Neural cell (in vitro differentiated cells): ENCODE data around the gene CUTC. TPM values are rescaled to one million over a fixed set of nuclear protein-coding genes. Genes with fewer than 3 reads are reported as not detected.

ENCODE experiments used
- H2AFZ ChIP-seq: fragments of 200-600, 300-800 bp; sonication (generic), shearing (Covaris generic); 2 replicates; pipeline ENCODE4 v1.6.0; 2014; ENCODE audit warnings: low read depth, mild to moderate bottlenecking, antibody characterized with exemption, low read length, moderate library complexity
- H3F3A ChIP-seq: fragments of 200-600 bp; shearing (Covaris generic); 2 replicates; pipeline ENCODE4 v1.6.1; 2016; ENCODE audit warnings: mild to moderate bottlenecking, moderate library complexity, mixed read lengths, antibody characterized with exemption, low read length; ENCODE audit not compliant: insufficient read depth, poor library complexity, severe bottlenecking
- H3K27ac ChIP-seq: fragments of 200-600, 300-800 bp; sonication (generic), shearing (Covaris generic); 2 replicates; pipeline ENCODE4 v1.5.1; 2014; ENCODE audit warnings: mild to moderate bottlenecking, low read length, moderate library complexity
- H3K27me3 ChIP-seq: fragments of 300-800, 200-600 bp; sonication (generic), shearing (Covaris generic); 2 replicates; pipeline ENCODE4 v1.6.0; 2014; ENCODE audit warnings: mild to moderate bottlenecking, low read depth, low read length, moderate library complexity; ENCODE audit not compliant: insufficient read depth
- H3K36me3 ChIP-seq: fragments of 300-800, 200-600 bp; sonication (generic), shearing (Covaris generic); 2 replicates; pipeline ENCODE4 v1.5.1; 2014; ENCODE audit warnings: mild to moderate bottlenecking, antibody characterized with exemption, low read length, moderate library complexity; ENCODE audit not compliant: insufficient read depth
- H3K4me2 ChIP-seq: fragments of 300-800, 200-600 bp; sonication (generic), shearing (Covaris generic); 2 replicates; pipeline ENCODE4 v1.6.0; 2014; ENCODE audit warnings: mild to moderate bottlenecking, low read length
- H3K4me3 ChIP-seq: fragments of 300-800, 200-600 bp; sonication (generic), shearing (Covaris generic); 2 replicates; pipeline ENCODE4 v1.5.1; 2014; ENCODE audit warnings: mild to moderate bottlenecking, low read length, moderate library complexity
- H3K79me2 ChIP-seq: fragments of 200-600 bp; shearing (Covaris generic); replicated peaks from 2 replicates; pipeline ENCODE4 v1.6.0; 2014; ENCODE audit warnings: mild to moderate bottlenecking, low read length, moderate library complexity; ENCODE audit not compliant: insufficient read depth
- H3K9ac ChIP-seq: fragments of 300-800, 200-600 bp; sonication (generic), shearing (Covaris generic); 2 replicates; pipeline ENCODE4 v1.6.1; 2016; ENCODE audit warnings: mild to moderate bottlenecking, low read length, mixed read lengths
- H3K9me2 ChIP-seq: fragments of 200-600 bp; shearing (Covaris generic); 2 replicates; pipeline ENCODE4 v1.6.1; 2016; ENCODE audit warnings: mild to moderate bottlenecking, low read length, mixed read lengths; ENCODE audit not compliant: insufficient read depth
- H3K9me3 ChIP-seq: fragments of 200-600, 300-800 bp; sonication (generic), shearing (Covaris generic); 2 replicates; pipeline ENCODE4 v1.6.1; 2016; ENCODE audit warnings: mild to moderate bottlenecking, mixed run types, low read length, moderate library complexity, mixed read lengths
- H4K20me1 ChIP-seq: fragments of 200-600 bp; shearing (Covaris generic); 2 replicates; pipeline ENCODE4 v1.6.1; 2016; ENCODE audit warnings: mild to moderate bottlenecking, mixed run types; ENCODE audit not compliant: insufficient read depth
- EP300 ChIP-seq: fragments of 450-650 bp; conservative IDR thresholded peaks from 2 replicates; pipeline ENCODE4 v1.6.1; 2014; ENCODE audit warnings: antibody characterized with exemption, mild to moderate bottlenecking, moderate library complexity; ENCODE audit not compliant: poor library complexity, severe bottlenecking
- EZH2 ChIP-seq: fragments of 200-600, 300-800 bp; shearing (Covaris generic), sonication (generic); IDR thresholded peaks from 2 replicates; pipeline ENCODE4 v1.6.1; 2014; ENCODE audit warnings: antibody characterized with exemption, low read length, borderline replicate concordance, mild to moderate bottlenecking; ENCODE audit not compliant: insufficient read depth, poor library complexity, severe bottlenecking
- MXI1 ChIP-seq: fragments of 450-650 bp; conservative IDR thresholded peaks from 2 replicates; pipeline ENCODE4 v1.6.1; 2014; ENCODE audit warnings: antibody characterized with exemption, mild to moderate bottlenecking; ENCODE audit not compliant: poor library complexity, severe bottlenecking
- POLR2AphosphoS5 ChIP-seq: IDR thresholded peaks from 2 replicates; pipeline ENCODE4 v1.6.1; 2012
- RAD21 ChIP-seq: fragments of 450-650 bp; conservative IDR thresholded peaks from 2 replicates; pipeline ENCODE4 v1.6.1; 2014; ENCODE audit warnings: antibody characterized with exemption, mild to moderate bottlenecking, moderate library complexity
- SMC3 ChIP-seq: fragments of 450-650 bp; conservative IDR thresholded peaks from 2 replicates; pipeline ENCODE4 v1.6.1; 2014; ENCODE audit warnings: antibody characterized with exemption, mild to moderate bottlenecking, moderate library complexity; ENCODE audit not compliant: poor library complexity
- TAF1 ChIP-seq: IDR thresholded peaks from 2 replicates; pipeline ENCODE4 v1.6.1; 2012; ENCODE audit warnings: low read depth
- polyA plus RNA-seq: library from polyadenylated mRNA; depleted of rRNA; stranded (reverse); fragments of >200 nt; gene quantifications from 2 replicates; pipeline ENCODE4 v1.2.3, GENCODE V29; 2014
- TF ChIP-seq, protein P1 (sequence below): IDR thresholded peaks from 2 replicates; pipeline ENCODE4 v1.6.1; 2012; ENCODE audit warnings: borderline replicate concordance
- TF ChIP-seq, protein P2 (sequence below): fragments of 450-650 bp; IDR thresholded peaks from 2 replicates; pipeline ENCODE4 v1.5.1; 2014; ENCODE audit warnings: antibody characterized with exemption, mild to moderate bottlenecking, moderate library complexity; ENCODE audit not compliant: poor library complexity, severe bottlenecking

CUTC gene
- polyA plus RNA-seq, 1 donor from 2014 or later, result 26.2 TPM

DNA sequence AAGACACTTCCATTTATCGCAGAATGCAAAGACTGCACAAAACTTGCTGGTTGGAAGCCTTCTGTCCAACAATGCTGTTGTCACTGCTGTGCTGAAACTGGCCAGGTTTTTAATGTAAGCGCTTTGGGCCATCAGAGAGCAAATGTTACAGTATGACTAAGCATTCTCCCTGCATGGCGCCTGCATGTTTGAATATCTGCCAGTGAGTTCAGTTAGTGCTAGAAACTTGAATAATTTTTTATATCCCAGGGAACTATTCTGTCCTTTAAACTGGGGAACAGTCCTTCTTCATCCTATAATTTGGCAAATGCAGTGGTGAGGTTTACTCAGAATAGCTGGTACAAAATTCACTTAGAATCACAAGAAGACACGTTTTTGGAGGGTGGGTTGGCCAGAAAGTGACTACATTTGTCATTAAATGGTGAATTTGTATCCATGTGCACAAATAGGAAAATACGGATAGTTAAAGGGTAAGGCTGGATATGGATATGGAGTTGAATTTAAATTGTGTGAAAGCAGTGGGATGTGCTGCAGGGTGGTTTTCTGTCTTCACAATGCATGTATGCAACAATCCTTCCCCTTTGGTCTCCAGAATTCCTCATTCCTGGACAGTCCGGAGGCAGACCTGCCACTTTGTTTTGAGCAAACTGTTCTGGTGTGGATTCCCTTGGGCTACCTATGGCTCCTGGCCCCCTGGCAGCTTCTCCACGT, 52.1 kb downstream of the CUTC start:
- Histone ChIP-seq H3K27me3 (no peaks in the 10 kb centered on the region), H3K4me3 (no peak overlapping the region), H3K4me2 (no peak overlapping the region), H3K9me3 (no peaks in the 10 kb centered on the region), H4K20me1 (no peaks in the 10 kb centered on the region), H3F3A (no peaks in the 10 kb centered on the region), H3K9ac (no peak overlapping the region), H3K79me2 (no peaks in the 10 kb centered on the region), H3K36me3 (no peaks in the 10 kb centered on the region), H2AFZ (no peak overlapping the region), H3K27ac (no peak overlapping the region), H3K9me2 (no peaks in the 10 kb centered on the region)
- TF ChIP-seq TAF1 (no peak), RAD21 (no peak), EZH2 (no peak), EP300 (no peak), SMC3 (no peak), MXI1 (no peak), POLR2AphosphoS5 (no peak)
- TF ChIP-seq, protein P1, sequence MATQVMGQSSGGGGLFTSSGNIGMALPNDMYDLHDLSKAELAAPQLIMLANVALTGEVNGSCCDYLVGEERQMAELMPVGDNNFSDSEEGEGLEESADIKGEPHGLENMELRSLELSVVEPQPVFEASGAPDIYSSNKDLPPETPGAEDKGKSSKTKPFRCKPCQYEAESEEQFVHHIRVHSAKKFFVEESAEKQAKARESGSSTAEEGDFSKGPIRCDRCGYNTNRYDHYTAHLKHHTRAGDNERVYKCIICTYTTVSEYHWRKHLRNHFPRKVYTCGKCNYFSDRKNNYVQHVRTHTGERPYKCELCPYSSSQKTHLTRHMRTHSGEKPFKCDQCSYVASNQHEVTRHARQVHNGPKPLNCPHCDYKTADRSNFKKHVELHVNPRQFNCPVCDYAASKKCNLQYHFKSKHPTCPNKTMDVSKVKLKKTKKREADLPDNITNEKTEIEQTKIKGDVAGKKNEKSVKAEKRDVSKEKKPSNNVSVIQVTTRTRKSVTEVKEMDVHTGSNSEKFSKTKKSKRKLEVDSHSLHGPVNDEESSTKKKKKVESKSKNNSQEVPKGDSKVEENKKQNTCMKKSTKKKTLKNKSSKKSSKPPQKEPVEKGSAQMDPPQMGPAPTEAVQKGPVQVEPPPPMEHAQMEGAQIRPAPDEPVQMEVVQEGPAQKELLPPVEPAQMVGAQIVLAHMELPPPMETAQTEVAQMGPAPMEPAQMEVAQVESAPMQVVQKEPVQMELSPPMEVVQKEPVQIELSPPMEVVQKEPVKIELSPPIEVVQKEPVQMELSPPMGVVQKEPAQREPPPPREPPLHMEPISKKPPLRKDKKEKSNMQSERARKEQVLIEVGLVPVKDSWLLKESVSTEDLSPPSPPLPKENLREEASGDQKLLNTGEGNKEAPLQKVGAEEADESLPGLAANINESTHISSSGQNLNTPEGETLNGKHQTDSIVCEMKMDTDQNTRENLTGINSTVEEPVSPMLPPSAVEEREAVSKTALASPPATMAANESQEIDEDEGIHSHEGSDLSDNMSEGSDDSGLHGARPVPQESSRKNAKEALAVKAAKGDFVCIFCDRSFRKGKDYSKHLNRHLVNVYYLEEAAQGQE, result no peak
- TF ChIP-seq, protein P2, sequence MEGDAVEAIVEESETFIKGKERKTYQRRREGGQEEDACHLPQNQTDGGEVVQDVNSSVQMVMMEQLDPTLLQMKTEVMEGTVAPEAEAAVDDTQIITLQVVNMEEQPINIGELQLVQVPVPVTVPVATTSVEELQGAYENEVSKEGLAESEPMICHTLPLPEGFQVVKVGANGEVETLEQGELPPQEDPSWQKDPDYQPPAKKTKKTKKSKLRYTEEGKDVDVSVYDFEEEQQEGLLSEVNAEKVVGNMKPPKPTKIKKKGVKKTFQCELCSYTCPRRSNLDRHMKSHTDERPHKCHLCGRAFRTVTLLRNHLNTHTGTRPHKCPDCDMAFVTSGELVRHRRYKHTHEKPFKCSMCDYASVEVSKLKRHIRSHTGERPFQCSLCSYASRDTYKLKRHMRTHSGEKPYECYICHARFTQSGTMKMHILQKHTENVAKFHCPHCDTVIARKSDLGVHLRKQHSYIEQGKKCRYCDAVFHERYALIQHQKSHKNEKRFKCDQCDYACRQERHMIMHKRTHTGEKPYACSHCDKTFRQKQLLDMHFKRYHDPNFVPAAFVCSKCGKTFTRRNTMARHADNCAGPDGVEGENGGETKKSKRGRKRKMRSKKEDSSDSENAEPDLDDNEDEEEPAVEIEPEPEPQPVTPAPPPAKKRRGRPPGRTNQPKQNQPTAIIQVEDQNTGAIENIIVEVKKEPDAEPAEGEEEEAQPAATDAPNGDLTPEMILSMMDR, result no peak

DNA sequence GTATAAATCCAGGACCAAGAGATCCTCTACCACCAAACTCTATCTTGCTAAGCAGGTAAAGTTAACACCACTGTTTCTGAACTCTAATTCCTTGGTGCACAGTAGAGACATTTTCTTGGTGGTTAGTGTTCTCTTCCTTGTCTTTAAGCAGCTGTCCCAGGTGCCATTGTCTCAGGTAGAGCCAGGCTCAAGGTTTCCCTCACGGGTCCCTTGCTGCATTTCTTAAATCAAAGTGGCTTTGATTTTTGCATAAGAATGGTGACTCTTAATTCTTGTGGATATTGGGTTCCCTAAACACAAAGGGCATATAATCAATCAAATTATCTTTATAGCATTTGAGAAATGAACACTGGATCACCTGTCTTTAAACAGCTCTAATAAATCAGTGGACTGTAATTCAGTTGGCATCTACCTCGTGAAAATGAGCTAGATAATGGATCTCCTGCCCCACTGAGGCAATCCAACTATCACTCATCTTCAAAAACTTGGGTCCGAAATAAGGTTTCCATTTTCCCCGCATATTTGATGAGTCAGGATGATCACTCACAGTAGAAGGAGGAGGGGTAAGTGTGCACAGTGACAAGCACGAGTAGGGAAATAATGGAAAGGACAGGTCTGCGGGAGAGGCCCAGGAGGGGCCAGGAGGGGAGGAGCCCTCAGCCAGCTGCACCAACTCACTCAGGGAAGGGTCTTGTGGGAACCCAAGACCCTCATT, 52.9 kb downstream of the CUTC start:
- Histone ChIP-seq H3K9me3 (no peaks in the 10 kb centered on the region), H3K27ac (no peak overlapping the region), H3K4me3 (no peak overlapping the region), H3K36me3 (no peaks in the 10 kb centered on the region), H2AFZ (no peak overlapping the region), H3F3A (no peaks in the 10 kb centered on the region), H4K20me1 (no peaks in the 10 kb centered on the region), H3K4me2 (no peak overlapping the region), H3K9ac (no peak overlapping the region), H3K9me2 (no peaks in the 10 kb centered on the region), H3K79me2 (no peaks in the 10 kb centered on the region), H3K27me3 (no peaks in the 10 kb centered on the region)
- TF ChIP-seq RAD21 (no peak), SMC3 (no peak), TAF1 (no peak), EZH2 (no peak), MXI1 (no peak), POLR2AphosphoS5 (no peak), EP300 (no peak)
- TF ChIP-seq, protein P1, result no peak
- TF ChIP-seq, protein P2, result no peak
